SJCRH30 (cell line): Measurements from ENCODE around the gene PPARD. TPM values are rescaled to one million over a fixed set of nuclear protein-coding genes. Genes with fewer than 3 reads are reported as not detected.

Experiments used
- DNase-seq, 2 experiments: peaks; one replicate each; pipeline ENCODE4 v3.0.0-alpha.2; 2015 to 2020
- H3K27ac ChIP-seq: fragments of 250-450 bp; sonication (Bioruptor Pico); 2 replicates; pipeline ENCODE4 v1.5.1; 2020; ENCODE audit warnings: mild to moderate bottlenecking, moderate library complexity
- H3K27me3 ChIP-seq: fragments of 250-450 bp; sonication (Bioruptor Pico); 2 replicates; pipeline ENCODE4 v1.5.1; 2020; ENCODE audit warnings: mild to moderate bottlenecking, moderate library complexity
- H3K36me3 ChIP-seq: fragments of 250-450 bp; sonication (Bioruptor Pico); 2 replicates; pipeline ENCODE4 v1.5.1; 2020; ENCODE audit warnings: mild to moderate bottlenecking, moderate library complexity
- H3K4me1 ChIP-seq: fragments of 250-450 bp; sonication (Bioruptor Pico); 2 replicates; pipeline ENCODE4 v1.5.1; 2020; ENCODE audit warnings: mild to moderate bottlenecking, moderate library complexity
- H3K4me3 ChIP-seq: fragments of 250-450 bp; sonication (Bioruptor Pico); 2 replicates; pipeline ENCODE4 v1.5.1; 2020; ENCODE audit warnings: mild to moderate bottlenecking, moderate library complexity
- H3K9me3 ChIP-seq: fragments of 250-450 bp; sonication (Bioruptor Pico); replicated peaks from 2 replicates; pipeline ENCODE4 v1.5.1; 2020; ENCODE audit warnings: mild to moderate bottlenecking, moderate library complexity
- total RNA-seq: library from RNA; depleted of rRNA; stranded (reverse); fragments of >200 nt; shearing (Covaris generic); gene quantifications from 2 replicates; pipeline ENCODE4 v1.2.3, GENCODE V29; 2014

PPARD gene
- total RNA-seq, 1 experiment from 2014 or later = 10.6 TPM

GRCh38 chr6:35392773-35393672, 50.7 kb downstream of the PPARD start:
- Histone ChIP-seq H3K9me3 (no peaks in the 10 kb centered on the region), H3K4me3 (no peak overlapping the region), H3K4me1 (peaks cover 10% of the 10 kb centered on the region; the same call in 1 of the 2 replicates), H3K27me3 (no peaks in the 10 kb centered on the region), H3K36me3 (no peaks in the 10 kb centered on the region), H3K27ac (no peak overlapping the region)
- DNase-seq = no peak

- Histone ChIP-seq H3K4me1 (no peaks in the 10 kb centered on the region), H3K36me3 (no peaks in the 10 kb centered on the region), H3K4me3 (no peak overlapping the region), H3K27ac (no peak overlapping the region), H3K27me3 (no peaks in the 10 kb centered on the region), H3K9me3 (no peaks in the 10 kb centered on the region)
- DNase-seq = no peak
Observed at GRCh38 chr6:35396991-35397390, 54.6 kb downstream of the PPARD start.

- no peaks in the 10 kb centered on the region for H3K27me3 ChIP-seq
- DNase-seq = no peak
- no peak overlapping the region for H3K27ac ChIP-seq
Observed at GRCh38 chr6:35397806-35398418, 55.6 kb downstream of the PPARD start.

GRCh38 chr6:35398526-35398925, 56.2 kb downstream of the PPARD start:
- H3K27me3 ChIP-seq = no peaks in the 10 kb centered on the region
- DNase-seq = no peak
- H3K4me3 ChIP-seq = no peak overlapping the region
- H3K27ac ChIP-seq = no peak overlapping the region
- no peaks in the 10 kb centered on the region for H3K4me1 ChIP-seq
- no peaks in the 10 kb centered on the region for H3K9me3 ChIP-seq
- H3K36me3 ChIP-seq = no peaks in the 10 kb centered on the region

More at GRCh38 chr6:35397806-35398418, 55.6 kb downstream of the PPARD start:
- H3K9me3 ChIP-seq = no peaks in the 10 kb centered on the region
- no peak overlapping the region for H3K4me3 ChIP-seq
- no peaks in the 10 kb centered on the region for H3K36me3 ChIP-seq
- H3K4me1 ChIP-seq = no peaks in the 10 kb centered on the region

- Histone ChIP-seq H3K27ac (no peak overlapping the region), H3K4me3 (no peak overlapping the region), H3K4me1 (no peaks in the 10 kb centered on the region), H3K36me3 (no peaks in the 10 kb centered on the region), H3K9me3 (no peaks in the 10 kb centered on the region), H3K27me3 (no peaks in the 10 kb centered on the region)
- no peak for DNase-seq
Observed at GRCh38 chr6:35400111-35400510, 57.8 kb downstream of the PPARD start.

- no peaks in the 10 kb centered on the region for H3K36me3 ChIP-seq
- no peak overlapping the region for H3K4me3 ChIP-seq
- H3K27ac ChIP-seq = no peak overlapping the region
- no peaks in the 10 kb centered on the region for H3K9me3 ChIP-seq
- H3K4me1 ChIP-seq = no peaks in the 10 kb centered on the region
- DNase-seq = no peak
- no peaks in the 10 kb centered on the region for H3K27me3 ChIP-seq
Observed at GRCh38 chr6:35400901-35401311, 58.5 kb downstream of the PPARD start.

GRCh38 chr6:35401514-35401913, 59.2 kb downstream of the PPARD start:
- Histone ChIP-seq H3K9me3 (no peaks in the 10 kb centered on the region), H3K4me1 (no peaks in the 10 kb centered on the region), H3K4me3 (no peak overlapping the region), H3K27me3 (no peaks in the 10 kb centered on the region), H3K27ac (no peak overlapping the region), H3K36me3 (no peaks in the 10 kb centered on the region)
- DNase-seq = no peak

GRCh38 chr6:35402136-35402855, 59.9 kb downstream of the PPARD start:
- no peak overlapping the region for H3K4me3 ChIP-seq
- no peaks in the 10 kb centered on the region for H3K36me3 ChIP-seq
- H3K27ac ChIP-seq = no peak overlapping the region
- DNase-seq = no peak
- no peaks in the 10 kb centered on the region for H3K27me3 ChIP-seq
- H3K9me3 ChIP-seq = no peaks in the 10 kb centered on the region
- H3K4me1 ChIP-seq = no peaks in the 10 kb centered on the region

GRCh38 chr6:35402856-35403191, 60.5 kb downstream of the PPARD start:
- Histone ChIP-seq H3K4me1 (peaks cover 1% of the 10 kb centered on the region), H3K4me3 (no peak overlapping the region), H3K27ac (no peak overlapping the region), H3K9me3 (no peaks in the 10 kb centered on the region), H3K27me3 (no peaks in the 10 kb centered on the region), H3K36me3 (no peaks in the 10 kb centered on the region)
- DNase-seq = no peak

- Histone ChIP-seq H3K9me3 (no peaks in the 10 kb centered on the region), H3K27me3 (no peaks in the 10 kb centered on the region), H3K4me1 (peaks cover 7% of the 10 kb centered on the region), H3K27ac (no peak overlapping the region), H3K36me3 (no peaks in the 10 kb centered on the region), H3K4me3 (no peak overlapping the region)
- DNase-seq = no peak
Observed at GRCh38 chr6:35403544-35404442, 61.4 kb downstream of the PPARD start.

GRCh38 chr6:35406711-35407485, 64.5 kb downstream of the PPARD start:
- Histone ChIP-seq H3K27me3 (no peaks in the 10 kb centered on the region), H3K36me3 (no peaks in the 10 kb centered on the region; the same call in none of the 2 replicates), H3K9me3 (no peaks in the 10 kb centered on the region), H3K4me1 (peaks cover 7% of the 10 kb centered on the region), H3K4me3 (no peak overlapping the region), H3K27ac (no peak overlapping the region)
- no peak for DNase-seq

GRCh38 chr6:35409245-35409644, 66.9 kb downstream of the PPARD start:
- no peak for DNase-seq
- H3K27ac ChIP-seq = no peak overlapping the region
- H3K27me3 ChIP-seq = no peaks in the 10 kb centered on the region
- no peaks in the 10 kb centered on the region for H3K9me3 ChIP-seq
- H3K36me3 ChIP-seq = peaks cover 3% of the 10 kb centered on the region
- H3K4me1 ChIP-seq = peaks cover 7% of the 10 kb centered on the region
- H3K4me3 ChIP-seq = no peak overlapping the region

GRCh38 chr6:35410131-35410530, 67.8 kb downstream of the PPARD start:
- Histone ChIP-seq H3K4me1 (peaks cover 7% of the 10 kb centered on the region), H3K36me3 (peaks cover 3% of the 10 kb centered on the region), H3K27ac (no peak overlapping the region), H3K27me3 (no peaks in the 10 kb centered on the region), H3K4me3 (no peak overlapping the region), H3K9me3 (no peaks in the 10 kb centered on the region)
- DNase-seq = no peak

GRCh38 chr6:35411066-35411465, 68.7 kb downstream of the PPARD start:
- no peak for DNase-seq
- no peaks in the 10 kb centered on the region for H3K9me3 ChIP-seq
- H3K27ac ChIP-seq = no peak overlapping the region
- H3K4me1 ChIP-seq = peaks cover 7% of the 10 kb centered on the region
- H3K4me3 ChIP-seq = no peak overlapping the region
- H3K36me3 ChIP-seq = peaks cover 6% of the 10 kb centered on the region
- no peaks in the 10 kb centered on the region for H3K27me3 ChIP-seq
